K562 (cell line): Measurements from ENCODE around the gene HPCAL1. TPM values are rescaled to one million over a fixed set of nuclear protein-coding genes. Genes with fewer than 3 reads are reported as not detected.

ENCODE experiments used
- ATAC-seq: fragments of 200-7000 bp; cut with Tn5 transposase; 3 replicates; pipeline ENCODE4 v1.9.1; 2020; ENCODE audit warnings: moderate library complexity
- BruUV-seq: library from RNA; stranded (reverse); fragments of 400-500 nt; replicated peaks from 2 replicates; lab custom pipeline; 2021; lab: Mats Ljungman, UMichigan
- CTCF ChIA-PET: fragments of 300-600 bp; formaldehyde crosslinking; extraction: SDS; loops from one replicate; lab custom pipeline; 2021; ENCODE audit warnings: low intra/inter-chr PET ratio; lab: Yijun Ruan, JAX
- POLR2A ChIA-PET: fragments of 300-600, 350-650 bp; sonication (Branson Sonifier 250); formaldehyde crosslinking; extraction: SDS; loops from one replicate; lab custom pipeline; 2021; ENCODE audit warnings: antibody characterized with exemption, inconsistent platforms; lab: Yijun Ruan, JAX
- DNase-seq, 4 experiments: peaks; one replicate each; pipeline versions ENCODE4 v3.0.0 to v3.0.0-alpha.2; 2011 to 2018; ENCODE audit warnings: low spot score in 3 of 4, mixed read lengths in 3 of 4; ENCODE audit errors: extremely low read depth in 1 of 4
- FAIRE-seq: peaks from 2 replicates; lab custom pipeline; 2011; peaks lifted over from hg19 to GRCh38; lab: Jason Lieb, UNC
- H2AFZ ChIP-seq: 2 replicates; pipeline ENCODE4 v1.6.0; 2011; ENCODE audit warnings: low read depth, low read length, control low read depth, inconsistent platforms
- H3K27ac ChIP-seq: fragments of 200-600 bp; 3 replicates; pipeline ENCODE4 v1.8.0; 2011; ENCODE audit warnings: low read depth, mild to moderate bottlenecking, control low read depth, inconsistent platforms, low read length, moderate library complexity, mixed read lengths; ENCODE audit errors: extremely low read depth
- H3K27me3 ChIP-seq, 2 experiments: fragments of 300-600 bp in 1 of 2; 2 replicates in 1 of 2; 3 replicates in 1 of 2; pipeline versions ENCODE4 v1.6.0 to v1.8.0; 2011; ENCODE audit warnings: inconsistent platforms in 2 of 2, low read length in 2 of 2, mild to moderate bottlenecking in 1 of 2, mixed read lengths in 1 of 2, moderate library complexity in 1 of 2; ENCODE audit not compliant: control insufficient read depth in 2 of 2, insufficient read depth in 2 of 2
- H3K36me3 ChIP-seq: fragments of 300-600 bp; 3 replicates; pipeline ENCODE4 v1.8.0; 2011; ENCODE audit warnings: mild to moderate bottlenecking, low read length, inconsistent platforms; ENCODE audit not compliant: control insufficient read depth, insufficient read depth
- H3K4me1 ChIP-seq, 2 experiments: fragments of 200-600 bp in 1 of 2; replicated peaks in 1 of 2; 2 replicates in 1 of 2; 3 replicates in 1 of 2; pipeline versions ENCODE4 v1.5.1 to v1.8.0; 2011; ENCODE audit warnings: inconsistent platforms in 2 of 2, low read length in 2 of 2, mild to moderate bottlenecking in 1 of 2, mixed read lengths in 1 of 2, moderate library complexity in 1 of 2; ENCODE audit not compliant: control insufficient read depth in 2 of 2, insufficient read depth in 2 of 2
- H3K4me2 ChIP-seq: 2 replicates; pipeline ENCODE4 v1.6.1; 2011; ENCODE audit warnings: low read length, control low read depth, inconsistent platforms, mixed read lengths; ENCODE audit not compliant: insufficient read depth
- H3K4me3 ChIP-seq: fragments of 200-600 bp; sonication (generic), shearing (Covaris generic); 2 replicates; pipeline ENCODE4 v1.5.1; 2016; ENCODE audit warnings: control low read depth, inconsistent platforms
- H3K79me2 ChIP-seq: fragments of 200-600 bp; 3 replicates; pipeline ENCODE4 v1.8.0; 2011; ENCODE audit warnings: low read length, inconsistent platforms; ENCODE audit not compliant: control insufficient read depth, insufficient read depth
- H3K9ac ChIP-seq, 2 experiments: 2 replicates each; pipeline versions ENCODE4 v1.6.0 to v1.6.1; 2011; ENCODE audit warnings: low read depth in 2 of 2, low read length in 2 of 2, control low read depth in 1 of 2, inconsistent platforms in 1 of 2, mild to moderate bottlenecking in 1 of 2, mixed read lengths in 1 of 2; ENCODE audit not compliant: insufficient read depth in 1 of 2
- H3K9me1 ChIP-seq: one replicate; pipeline ENCODE4 v1.6.0; 2011; ENCODE audit warnings: inconsistent platforms, mild to moderate bottlenecking, low read length, moderate library complexity; ENCODE audit not compliant: control insufficient read depth, insufficient read depth
- H3K9me3 ChIP-seq: replicated peaks from 2 replicates; pipeline ENCODE4 v1.5.1; 2011; ENCODE audit warnings: low read depth, low read length, inconsistent platforms; ENCODE audit not compliant: control insufficient read depth, insufficient read depth
- H4K20me1 ChIP-seq: replicated peaks from 2 replicates; pipeline ENCODE4 v1.6.1; 2011; ENCODE audit warnings: low read length, inconsistent platforms, mixed read lengths; ENCODE audit not compliant: control insufficient read depth, insufficient read depth
- ATF3 ChIP-seq, 2 experiments: fragments of 450-650 bp in 1 of 2; sonication (generic) in 1 of 2; formaldehyde crosslinking in 1 of 2; IDR thresholded peaks in 1 of 2; conservative IDR thresholded peaks in 1 of 2; 2 replicates each; pipeline versions ENCODE4 v1.6.1 to v1.8.1; 2016 to 2023; ENCODE audit warnings: mild to moderate bottlenecking in 2 of 2, moderate library complexity in 2 of 2, inconsistent platforms in 1 of 2, missing genetic modification reagents in 1 of 2
- BRCA1 ChIP-seq, 2 experiments: fragments of 450-650 bp in 1 of 2; sonication (generic) in 1 of 2; formaldehyde crosslinking in 1 of 2; IDR thresholded peaks; 2 replicates each; pipeline versions ENCODE4 v1.5.0 to v1.6.1; 2017 to 2020; ENCODE audit warnings: mild to moderate bottlenecking in 1 of 2, missing genetic modification reagents in 1 of 2
- BRD9 ChIP-seq: fragments of 450-650 bp; IDR thresholded peaks from 2 replicates; pipeline ENCODE4 v1.6.1; 2018; ENCODE audit warnings: low read depth; ENCODE audit not compliant: partially characterized antibody
- CBFA2T2 ChIP-seq: fragments of 450-650 bp; conservative IDR thresholded peaks from 2 replicates; pipeline ENCODE4 v1.6.1; 2017; ENCODE audit warnings: mild to moderate bottlenecking
- COPS2 ChIP-seq: fragments of 450-650 bp; conservative IDR thresholded peaks from 2 replicates; pipeline ENCODE4 v1.6.1; 2016; ENCODE audit warnings: mild to moderate bottlenecking, moderate library complexity
- ETS2 ChIP-seq: IDR thresholded peaks from 2 replicates; pipeline ENCODE4 v1.6.1; 2016; ENCODE audit warnings: borderline replicate concordance, missing genetic modification characterization, mild to moderate bottlenecking, moderate library complexity, missing compliant biosample characterization; ENCODE audit not compliant: poor library complexity, severe bottlenecking
- FOXK1 ChIP-seq: sonication (generic); formaldehyde crosslinking; IDR thresholded peaks from 2 replicates; pipeline ENCODE4 v1.8.0; 2022; ENCODE audit warnings: missing genetic modification reagents, mild to moderate bottlenecking, borderline replicate concordance
- GTF2A2 ChIP-seq: IDR thresholded peaks from 2 replicates; pipeline ENCODE4 v1.6.1; 2016; ENCODE audit warnings: mild to moderate bottlenecking, missing genetic modification characterization, missing compliant biosample characterization
- HMG20A ChIP-seq: fragments of 450-650 bp; formaldehyde crosslinking; conservative IDR thresholded peaks from 2 replicates; pipeline ENCODE4 v1.4.0; 2020; ENCODE audit warnings: mild to moderate bottlenecking, mixed read lengths
- HSF4 ChIP-seq: fragments of 250-450 bp; sonication (Bioruptor Pico); IDR thresholded peaks from 2 replicates; pipeline ENCODE4 v2.1.2; 2022; ENCODE audit warnings: mild to moderate bottlenecking, moderate library complexity, borderline replicate concordance
- NFE2L1 ChIP-seq: fragments of 450-650 bp; IDR thresholded peaks from 2 replicates; pipeline ENCODE4 v1.6.1; 2016; ENCODE audit warnings: missing genetic modification characterization, low read depth, mild to moderate bottlenecking, missing compliant biosample characterization, moderate library complexity, borderline replicate concordance
- PTRF ChIP-seq: fragments of 450-650 bp; IDR thresholded peaks from 2 replicates; pipeline ENCODE4 v1.6.1; 2016; ENCODE audit warnings: mild to moderate bottlenecking, missing genetic modification characterization, missing compliant biosample characterization
- RUNX1 ChIP-seq: sonication (generic); IDR thresholded peaks from 2 replicates; pipeline ENCODE4 v1.6.1; 2016; ENCODE audit warnings: antibody characterized with exemption, low read depth
- SMAD1 ChIP-seq: fragments of 150-350 bp; IDR thresholded peaks from 2 replicates; pipeline ENCODE4 v1.6.1; 2014; ENCODE audit warnings: low read length, low read depth; ENCODE audit not compliant: partially characterized antibody
- SMARCA4 ChIP-seq: fragments of 450-650 bp; IDR thresholded peaks from 2 replicates; pipeline ENCODE4 v1.6.1; 2016
- SMC3 ChIP-seq: conservative IDR thresholded peaks from 2 replicates; pipeline ENCODE4 v1.6.1; 2011; ENCODE audit warnings: low read depth, low read length, improper control_type of control experiment; ENCODE audit not compliant: insufficient read depth
- SNAPC5 ChIP-seq: fragments of 250-450 bp; sonication (Bioruptor Pico); IDR thresholded peaks from 2 replicates; pipeline ENCODE4 v1.8.0; 2021; ENCODE audit warnings: moderate library complexity, mild to moderate bottlenecking, inconsistent platforms
- ZNF24 ChIP-seq: fragments of 450-650 bp; IDR thresholded peaks from 2 replicates; pipeline ENCODE4 v1.6.1; 2016
- ZNF3 ChIP-seq: fragments of 250-450 bp; sonication (Bioruptor Pico); IDR thresholded peaks from 2 replicates; pipeline ENCODE4 v1.5.0; 2021; ENCODE audit warnings: mild to moderate bottlenecking, moderate library complexity
- WGBS: fragments of 100-300 bp; shearing (Covaris generic); methylation state at CpG from one replicate; pipeline ENCODE4 v1.1.6; 2016; ENCODE audit warnings: low coverage, mixed read lengths; ENCODE audit not compliant: insufficient coverage; ENCODE audit errors: missing lambda C conversion rate; 5-methylcytosine and 5-hydroxymethylcytosine counted together
- in situ Hi-C: fragments of 300-500 bp; cut with MboI; formaldehyde crosslinking; loops from 4 replicates; pipeline ENCODE4 v1.15.0; 2018; ENCODE audit warnings: inconsistent platforms, mixed read lengths
- intact Hi-C: fragments of 100-400 bp; cut with micrococcal nuclease; formaldehyde crosslinking; loops from 2 replicates; pipeline ENCODE4 v1.14.2; 2022
- polyA plus RNA-seq, 8 experiments: library from polyadenylated mRNA; depleted of rRNA in 4 of 8; stranded (reverse) in 5 of 8; unstranded in 3 of 8; fragments of >200 nt; fragmentation: Nextera tagmentation in 2 of 8; fragmentation: Illumina TruSeq in 1 of 8; extraction: Ambion mirVana in 2 of 8; extraction: Trizol in 1 of 8; gene quantifications; 2 replicates each; pipeline versions ENCODE4 v1.2.1 to v1.2.3, GENCODE V29; 2011 to 2014; ENCODE audit warnings: inconsistent platforms in 1 of 8, missing spikeins in 1 of 8
- total RNA-seq, 7 experiments: library from RNA; depleted of rRNA in 6 of 7; stranded (reverse); fragments of >200 nt in 6 of 7; fragmentation: Illumina TruSeq in 2 of 7; extraction: Trizol in 2 of 7; gene quantifications; 2 replicates each; pipeline versions ENCODE4 v1.2.1 to v1.2.3, GENCODE V29; 2011 to 2021; ENCODE audit warnings: low replicate concordance in 1 of 7

The HPCAL1 gene
- total and polyA plus RNA-seq, 9 of the 15 experiments (the other 6 are each of a cell fraction or from before 2014, with no cell fraction given), result 2.7 to 65.5 (median 23.9) TPM

GRCh38 chr2:10441948-10442347, 139.2 kb downstream of the HPCAL1 start:
- Histone ChIP-seq H3K27ac (no peak overlapping the region), H3K9me1 (no peaks in the 10 kb centered on the region)
- TF ChIP-seq CBFA2T2 (no peak), COPS2 (no peak), ETS2 (tag) (no peak), ZNF24 (no peak), FOXK1 (CRISPR knock-in tag) (no peak), ATF3 (IDR thresholded peaks at IDR 0.05) (no peak), ATF3 (CRISPR knock-in tag; conservative IDR thresholded peaks at IDR 0.05) (no peak), PTRF (tag) (no peak), SMC3 (no peak), SMAD1 (no peak), BRD9 (no peak), HSF4 (CRISPR knock-in tag) (no peak), BRCA1 (IDR thresholded peaks at IDR 0.05) (no peak), BRCA1 (CRISPR knock-in tag; IDR thresholded peaks at IDR 0.05) (no peak), GTF2A2 (no peak), SMARCA4 (no peak), SNAPC5 (no peak), ZNF3 (CRISPR knock-in tag) (no peak), HMG20A (CRISPR knock-in tag) (no peak), RUNX1 (no peak), NFE2L1 (tag) (no peak)
- TF ChIP-seq, all 486 proteins: peak for 0
- Histone ChIP-seq H2AFZ (no peak overlapping the region), H3K27me3 (no peaks in the 10 kb centered on the region), H3K36me3 (peaks cover 78% of the 10 kb centered on the region), H4K20me1 (peaks cover 44% of the 10 kb centered on the region), H3K79me2 (peaks cover 41% of the 10 kb centered on the region), H3K4me3 (no peak overlapping the region), H3K4me1 (peaks cover 5 to 7% of the 10 kb centered on the region in 2 experiments; a peak in 4 of 5 replicates), H3K9me3 (no peaks in the 10 kb centered on the region), H3K9ac (no peak overlapping the region), H3K4me2 (no peak overlapping the region)
- no TSS peak for BruUV-seq
- FAIRE-seq, result no peak
- DNase-seq, result no peak
- 93% methylated on average over 8 of the region's 8 CpGs for WGBS
- POLR2A ChIA-PET, result no interaction called here
- in situ Hi-C loops (no loop called here), intact Hi-C loops (no loop called here)
- no peak for ATAC-seq
- CTCF ChIA-PET, result no interaction called here
